GM21576 (cell line): ENCODE data around the gene USP25.

Experiments used
- ATAC-seq: cut with Tn5 transposase; IDR thresholded peaks from one replicate; pipeline ENCODE4 v1.9.1; 2021; ENCODE audit warnings: mild to moderate bottlenecking, moderate library complexity; ENCODE audit not compliant: unreplicated experiment

The USP25 gene

DNA sequence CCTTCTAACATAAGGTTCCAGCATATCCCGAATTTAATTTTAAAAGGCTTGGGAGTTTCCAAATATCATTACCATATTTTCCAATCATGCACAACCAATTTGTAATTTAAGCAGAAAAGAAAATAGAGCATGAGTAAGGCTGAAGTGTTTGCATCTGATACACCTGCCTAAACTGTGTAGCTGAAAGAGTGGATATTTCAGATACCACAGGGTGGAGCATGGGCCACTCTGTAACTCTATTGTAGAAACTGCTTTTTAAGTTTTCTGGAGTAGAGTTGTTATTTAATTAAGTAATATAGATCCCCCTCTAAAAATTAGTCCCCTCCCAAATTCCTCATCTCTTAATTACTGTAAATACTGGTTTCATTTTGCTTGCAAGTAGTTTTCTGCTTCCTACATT, 199.8 kb downstream of the USP25 start:
- no peak for ATAC-seq
